ENCODE results near the gene DNAH8.

DNA sequence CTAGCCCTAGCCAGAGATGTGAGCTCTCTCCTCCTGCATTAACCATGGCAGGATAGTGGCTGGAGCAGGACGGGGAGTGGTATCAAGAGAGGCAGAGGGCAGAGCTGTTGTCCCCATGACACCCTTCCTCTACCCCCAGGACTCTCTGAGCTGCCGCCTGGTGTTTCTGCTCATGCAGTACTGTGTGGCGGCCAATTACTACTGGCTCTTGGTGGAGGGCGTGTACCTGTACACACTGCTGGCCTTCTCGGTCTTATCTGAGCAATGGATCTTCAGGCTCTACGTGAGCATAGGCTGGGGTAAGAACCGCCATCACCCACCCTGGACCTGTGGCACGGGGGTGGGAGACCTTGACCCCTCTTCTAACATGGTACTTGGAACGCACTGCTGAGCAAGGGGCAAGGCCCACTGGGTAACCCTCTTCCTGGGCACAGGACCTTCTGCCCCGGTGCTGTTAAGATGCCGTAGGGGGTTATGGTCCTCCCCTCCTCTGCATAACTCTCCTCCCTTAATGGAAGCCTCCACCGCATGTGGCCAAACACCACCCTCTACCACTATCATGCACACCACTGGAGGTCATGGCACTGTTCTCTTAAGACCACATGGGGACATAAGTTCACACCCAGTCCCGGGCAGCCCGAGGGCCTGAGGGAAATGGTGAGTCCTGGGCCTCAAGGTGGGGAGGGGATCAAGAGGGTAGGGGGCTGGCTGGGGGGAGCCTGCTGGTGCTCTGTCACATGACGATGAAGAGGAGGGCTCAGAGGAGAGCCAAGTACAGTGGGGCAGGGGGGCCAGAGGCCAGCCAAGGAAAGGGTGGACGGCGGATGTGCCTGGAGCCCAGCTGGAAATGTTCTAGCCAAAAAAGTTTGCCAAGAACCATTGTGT lies 358.6 kb downstream of the DNAH8 start:
- TF ChIP-seq, protein P1, sequence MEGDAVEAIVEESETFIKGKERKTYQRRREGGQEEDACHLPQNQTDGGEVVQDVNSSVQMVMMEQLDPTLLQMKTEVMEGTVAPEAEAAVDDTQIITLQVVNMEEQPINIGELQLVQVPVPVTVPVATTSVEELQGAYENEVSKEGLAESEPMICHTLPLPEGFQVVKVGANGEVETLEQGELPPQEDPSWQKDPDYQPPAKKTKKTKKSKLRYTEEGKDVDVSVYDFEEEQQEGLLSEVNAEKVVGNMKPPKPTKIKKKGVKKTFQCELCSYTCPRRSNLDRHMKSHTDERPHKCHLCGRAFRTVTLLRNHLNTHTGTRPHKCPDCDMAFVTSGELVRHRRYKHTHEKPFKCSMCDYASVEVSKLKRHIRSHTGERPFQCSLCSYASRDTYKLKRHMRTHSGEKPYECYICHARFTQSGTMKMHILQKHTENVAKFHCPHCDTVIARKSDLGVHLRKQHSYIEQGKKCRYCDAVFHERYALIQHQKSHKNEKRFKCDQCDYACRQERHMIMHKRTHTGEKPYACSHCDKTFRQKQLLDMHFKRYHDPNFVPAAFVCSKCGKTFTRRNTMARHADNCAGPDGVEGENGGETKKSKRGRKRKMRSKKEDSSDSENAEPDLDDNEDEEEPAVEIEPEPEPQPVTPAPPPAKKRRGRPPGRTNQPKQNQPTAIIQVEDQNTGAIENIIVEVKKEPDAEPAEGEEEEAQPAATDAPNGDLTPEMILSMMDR (IDR thresholded peaks at IDR 0.05; ENCODE audit: low read depth, low read length, poor library complexity, severe bottlenecking): no peak
- TF ChIP-seq EZH2phosphoT487 (IDR thresholded peaks at IDR 0.05; ENCODE audit: borderline replicate concordance, low read length): no peak
